BE2C (cell line): ENCODE results near the gene MRPS5.
"Not testable (repeated sequence)": the region's sequence is repeated elsewhere in the genome, so short reads cannot be mapped to it uniquely, and the experiment has no call there.

ENCODE experiments used
- DNase-seq: peaks from one replicate; pipeline ENCODE4 v3.0.0-alpha.2; 2020
- H3K27me3 ChIP-seq: fragments of 250-450 bp; sonication (Bioruptor Pico); 2 replicates; pipeline ENCODE4 v1.5.1; 2020; ENCODE audit warnings: mild to moderate bottlenecking
- H3K36me3 ChIP-seq: fragments of 250-450 bp; sonication (Bioruptor Pico); 2 replicates; pipeline ENCODE4 v1.5.1; 2020; ENCODE audit warnings: mild to moderate bottlenecking
- H3K4me1 ChIP-seq: fragments of 250-450 bp; sonication (Bioruptor Pico); 2 replicates; pipeline ENCODE4 v1.5.1; 2020
- H3K4me3 ChIP-seq: 2 replicates; pipeline ENCODE4 v1.5.1; 2011; ENCODE audit warnings: low read depth, low read length
- H3K9me3 ChIP-seq: fragments of 250-450 bp; sonication (Bioruptor Pico); 2 replicates; pipeline ENCODE4 v1.5.1; 2020
- TF ChIP-seq, protein P1 (sequence below): IDR thresholded peaks from 2 replicates; pipeline ENCODE4 v1.5.1; 2012; ENCODE audit warnings: mild to moderate bottlenecking, low read depth, low read length

Gene MRPS5

DNA sequence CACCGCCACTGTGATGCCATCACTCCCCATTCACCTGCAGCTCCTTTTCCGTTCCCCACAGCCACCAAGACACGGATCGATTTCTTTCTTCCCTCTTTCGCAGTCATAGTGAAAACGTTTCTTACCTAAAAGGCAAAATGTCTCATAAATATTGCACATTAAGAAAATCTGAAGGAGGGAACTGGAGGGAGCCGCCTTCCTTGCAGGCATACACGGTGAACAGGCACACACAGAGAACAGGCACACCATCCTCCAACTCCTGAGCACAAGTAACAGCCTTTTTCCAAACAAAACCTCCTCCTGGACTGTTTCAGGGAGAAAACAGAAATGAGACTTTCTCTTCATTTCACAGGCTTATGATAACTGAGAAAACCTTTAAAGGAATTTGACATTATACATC is 17.0 kb downstream of the MRPS5 start:
- peaks cover 21% of the 10 kb centered on the region for H3K36me3 ChIP-seq
- H3K4me1 ChIP-seq, result no peaks in the 10 kb centered on the region
- no peak overlapping the region for H3K4me3 ChIP-seq
- no peaks in the 10 kb centered on the region for H3K9me3 ChIP-seq
- H3K27me3 ChIP-seq, result no peaks in the 10 kb centered on the region
- no peak for DNase-seq
- TF ChIP-seq, protein P1, sequence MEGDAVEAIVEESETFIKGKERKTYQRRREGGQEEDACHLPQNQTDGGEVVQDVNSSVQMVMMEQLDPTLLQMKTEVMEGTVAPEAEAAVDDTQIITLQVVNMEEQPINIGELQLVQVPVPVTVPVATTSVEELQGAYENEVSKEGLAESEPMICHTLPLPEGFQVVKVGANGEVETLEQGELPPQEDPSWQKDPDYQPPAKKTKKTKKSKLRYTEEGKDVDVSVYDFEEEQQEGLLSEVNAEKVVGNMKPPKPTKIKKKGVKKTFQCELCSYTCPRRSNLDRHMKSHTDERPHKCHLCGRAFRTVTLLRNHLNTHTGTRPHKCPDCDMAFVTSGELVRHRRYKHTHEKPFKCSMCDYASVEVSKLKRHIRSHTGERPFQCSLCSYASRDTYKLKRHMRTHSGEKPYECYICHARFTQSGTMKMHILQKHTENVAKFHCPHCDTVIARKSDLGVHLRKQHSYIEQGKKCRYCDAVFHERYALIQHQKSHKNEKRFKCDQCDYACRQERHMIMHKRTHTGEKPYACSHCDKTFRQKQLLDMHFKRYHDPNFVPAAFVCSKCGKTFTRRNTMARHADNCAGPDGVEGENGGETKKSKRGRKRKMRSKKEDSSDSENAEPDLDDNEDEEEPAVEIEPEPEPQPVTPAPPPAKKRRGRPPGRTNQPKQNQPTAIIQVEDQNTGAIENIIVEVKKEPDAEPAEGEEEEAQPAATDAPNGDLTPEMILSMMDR, result no peak

- H3K4me3 ChIP-seq, result no peak overlapping the region
- no peak for DNase-seq
- no peaks in the 10 kb centered on the region for H3K9me3 ChIP-seq
- H3K36me3 ChIP-seq, result peaks cover 14% of the 10 kb centered on the region
- no peaks in the 10 kb centered on the region for H3K4me1 ChIP-seq
- H3K27me3 ChIP-seq, result no peaks in the 10 kb centered on the region
- TF ChIP-seq, protein P1, result no peak
Observed at GRCh38 chr2:95099910-95100309, 21.7 kb downstream of the MRPS5 start.

DNA sequence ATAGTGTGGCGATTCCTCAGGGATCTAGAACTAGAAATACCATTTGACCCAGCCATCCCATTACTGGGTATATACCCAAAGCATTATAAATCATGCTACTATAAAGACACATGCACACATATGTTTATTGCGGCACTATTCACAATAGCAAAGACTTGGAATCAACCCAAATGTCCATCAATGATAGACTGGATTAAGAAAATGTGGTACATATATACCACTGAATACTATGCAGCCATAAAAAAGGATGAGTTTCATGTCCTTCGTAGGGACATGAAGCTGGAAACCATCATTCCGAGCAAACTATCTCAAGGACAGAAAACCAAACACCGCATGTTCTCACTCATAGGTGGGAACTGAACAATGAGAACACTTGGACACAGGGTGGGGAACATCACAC is 23.3 kb downstream of the MRPS5 start:
- not testable (repeated sequence) for DNase-seq, H3K9me3 ChIP-seq
- H3K36me3 ChIP-seq, result peaks cover 14% of the 10 kb centered on the region

GRCh38 chr2:95091885-95092555 is 29.6 kb downstream of the MRPS5 start:
- no peak for DNase-seq
- TF ChIP-seq, protein P1, result no peak
- H3K36me3 ChIP-seq, result peaks cover 4% of the 10 kb centered on the region

More for the DNA sequence above, 23.3 kb downstream of the MRPS5 start:
- not testable (repeated sequence) for H3K27me3 ChIP-seq, H3K4me1 ChIP-seq, H3K4me3 ChIP-seq

GRCh38 chr2:95087379-95087778 is 34.2 kb downstream of the MRPS5 start:
- Histone ChIP-seq H3K36me3 (peaks cover 4% of the 10 kb centered on the region), H3K9me3 (no peaks in the 10 kb centered on the region), H3K4me3 (no peak overlapping the region), H3K27me3 (no peaks in the 10 kb centered on the region), H3K4me1 (no peaks in the 10 kb centered on the region)
- DNase-seq, result no peak
- TF ChIP-seq, protein P1, result no peak

More at GRCh38 chr2:95091885-95092555, 29.6 kb downstream of the MRPS5 start:
- Histone ChIP-seq H3K4me1 (no peaks in the 10 kb centered on the region), H3K4me3 (no peak overlapping the region), H3K9me3 (no peaks in the 10 kb centered on the region), H3K27me3 (no peaks in the 10 kb centered on the region)

- Histone ChIP-seq H3K9me3 (no peaks in the 10 kb centered on the region), H3K4me3 (no peak overlapping the region), H3K27me3 (no peaks in the 10 kb centered on the region), H3K4me1 (no peaks in the 10 kb centered on the region), H3K36me3 (peaks cover 4% of the 10 kb centered on the region; the same call in 1 of the 2 replicates)
- TF ChIP-seq, protein P1, result no peak
- no peak for DNase-seq
Observed at GRCh38 chr2:95086017-95086416, 35.6 kb downstream of the MRPS5 start.
